Activated CD4-positive, alpha-beta T cell treated with anti-CD3 and anti-CD28 coated beads, Interleukin-2, Interleukin-6, amounts not matched to agents 100 ng/mL and 50 ng/mL, durations not matched to agents 16 hours and 8 hours (primary cell): ENCODE measurements around the gene ADCY4.
"Not testable (repeated sequence)": the region's sequence is repeated elsewhere in the genome, so short reads cannot be mapped to it uniquely, and the experiment has no call there.

Experiments
- DNase-seq: peaks from one replicate; pipeline ENCODE4 v3.0.0-alpha.2; 2020

The ADCY4 gene

GRCh38 chr14:24334431-24335291 is at the start of gene ADCY4:
TSS of gene ADCY4 (minus strand) at chr14:24335071. CDS start at chr14:24334652, 419 bp downstream.
- DNase-seq: no peak

- no peak for DNase-seq
Observed at GRCh38 chr14:24384169-24384568, 49.3 kb upstream of the ADCY4 start.

DNA sequence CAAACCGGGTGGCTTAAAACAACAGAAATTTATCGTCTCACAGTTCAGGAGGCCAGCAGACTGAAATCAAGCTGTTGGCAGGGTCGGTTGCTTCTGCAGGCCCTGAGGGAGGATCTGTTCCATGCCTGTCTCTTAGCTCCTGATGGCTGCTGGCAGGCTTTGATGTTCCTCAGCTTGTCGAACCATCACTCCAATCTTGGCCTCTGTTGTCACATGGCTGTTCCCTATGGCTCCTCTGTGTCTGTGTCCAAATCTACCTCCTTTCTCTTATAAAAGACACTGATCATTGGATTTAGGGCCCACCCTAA is 47.1 kb upstream of the ADCY4 start:
- no peak for DNase-seq

DNA sequence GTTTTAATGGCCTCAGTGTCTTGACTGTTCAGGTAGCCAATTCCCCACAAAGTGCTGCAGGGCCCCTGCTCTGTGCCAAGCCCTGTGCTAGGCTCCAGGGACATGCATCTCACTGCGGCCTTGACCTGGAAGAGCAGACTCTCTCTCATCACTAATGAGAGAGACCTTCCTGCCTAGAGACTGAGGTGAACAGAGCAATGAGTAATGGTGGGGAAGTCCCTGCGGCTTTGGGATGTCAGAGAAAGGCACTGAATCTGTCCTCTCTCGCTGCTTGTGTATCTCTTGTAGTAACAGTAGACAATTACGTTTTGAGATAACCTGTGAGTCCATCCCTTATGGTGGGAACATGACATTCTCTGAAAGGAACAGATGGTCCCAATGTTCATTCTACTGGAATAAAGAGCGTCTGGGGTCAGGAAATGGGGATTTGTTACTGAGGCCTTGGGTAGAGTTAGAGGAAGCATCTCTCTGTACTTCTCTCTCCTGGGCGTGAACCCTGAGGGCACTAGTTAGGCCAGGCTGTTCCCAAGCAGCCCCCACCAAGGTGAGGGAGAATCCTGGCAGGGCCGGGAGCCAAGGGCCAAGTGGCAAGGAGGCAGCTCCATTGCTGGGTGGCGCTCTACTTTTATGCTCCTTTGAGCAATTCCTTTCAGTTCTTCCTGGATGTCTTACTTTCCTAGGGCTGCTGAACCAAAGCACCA is 46.6 kb upstream of the ADCY4 start:
- no peak for DNase-seq

- DNase-seq: no peak
Observed at GRCh38 chr14:24379907-24380730, 45.2 kb upstream of the ADCY4 start.

DNA sequence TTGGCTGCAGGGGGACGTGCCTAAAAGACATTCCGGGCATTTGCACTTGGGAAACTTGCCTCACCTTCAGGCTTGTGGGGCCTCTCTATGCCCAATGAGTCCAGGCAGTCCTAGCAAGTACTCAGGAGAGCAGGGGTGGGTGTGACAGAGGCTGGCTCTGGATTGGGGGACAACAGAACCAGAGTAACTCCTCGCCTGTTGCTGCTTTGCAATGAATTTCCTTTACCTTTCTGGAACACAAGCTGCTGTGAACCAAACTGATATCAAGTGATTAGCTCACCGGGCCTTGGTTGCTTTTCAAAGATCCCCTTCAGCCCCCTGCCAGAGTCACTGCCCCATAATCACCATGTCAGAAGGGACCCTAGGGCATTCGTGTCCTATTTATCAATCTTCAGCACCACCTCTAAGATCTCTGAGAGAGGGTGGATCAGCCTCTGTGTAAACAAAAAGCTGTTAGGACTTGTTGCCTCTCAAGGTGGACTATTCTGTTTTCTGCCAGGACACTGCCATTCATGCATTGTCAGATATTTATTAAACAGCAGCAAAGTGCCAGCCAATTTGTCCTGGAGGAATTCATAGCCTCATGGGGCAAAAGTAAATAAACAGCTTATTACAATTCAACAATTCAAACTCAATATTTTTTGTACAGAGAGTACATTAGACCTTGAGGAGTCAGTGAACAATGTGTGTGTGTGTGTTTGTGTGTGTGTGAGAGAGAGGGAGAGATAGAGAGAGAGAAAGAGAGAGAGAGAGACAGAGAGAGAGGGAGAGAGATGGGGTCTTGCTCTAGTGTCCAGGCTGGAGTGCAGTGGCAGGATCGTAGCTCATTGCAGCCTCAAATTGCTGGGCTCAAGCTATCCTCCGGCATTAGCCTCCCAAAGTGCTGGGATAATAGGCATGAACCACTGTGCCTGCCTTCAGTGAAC is 44.4 kb upstream of the ADCY4 start:
- no peak for DNase-seq

GRCh38 chr14:24378327-24378726 is 43.5 kb upstream of the ADCY4 start:
- DNase-seq: no peak

DNA sequence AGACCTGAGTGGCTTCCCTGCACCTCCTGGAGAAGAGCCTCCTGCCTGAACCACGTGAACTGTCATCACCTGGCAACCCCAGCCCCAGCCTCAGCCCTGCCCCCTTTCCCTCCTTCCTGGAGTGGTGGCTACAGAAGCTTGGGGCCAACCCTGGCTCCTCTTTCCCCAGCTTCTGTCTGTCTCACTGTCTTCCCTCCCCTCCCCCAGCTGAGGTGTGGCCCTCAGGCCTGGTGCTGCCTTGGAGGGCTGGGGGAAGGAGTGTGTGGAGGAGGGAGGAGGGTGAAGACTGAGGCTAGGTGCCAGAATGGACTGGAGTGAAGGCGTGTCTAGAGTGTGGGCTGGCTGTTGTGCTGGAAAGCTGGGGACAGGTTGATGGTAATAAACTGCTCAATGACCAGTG is 42.8 kb upstream of the ADCY4 start:
- no peak for DNase-seq

GRCh38 chr14:24377126-24377525 is 42.3 kb upstream of the ADCY4 start:
- no peak for DNase-seq

GRCh38 chr14:24376448-24377070 is 41.7 kb upstream of the ADCY4 start:
- no peak for DNase-seq

- no peak for DNase-seq
Observed at GRCh38 chr14:24372701-24373416, 38.0 kb upstream of the ADCY4 start.

DNA sequence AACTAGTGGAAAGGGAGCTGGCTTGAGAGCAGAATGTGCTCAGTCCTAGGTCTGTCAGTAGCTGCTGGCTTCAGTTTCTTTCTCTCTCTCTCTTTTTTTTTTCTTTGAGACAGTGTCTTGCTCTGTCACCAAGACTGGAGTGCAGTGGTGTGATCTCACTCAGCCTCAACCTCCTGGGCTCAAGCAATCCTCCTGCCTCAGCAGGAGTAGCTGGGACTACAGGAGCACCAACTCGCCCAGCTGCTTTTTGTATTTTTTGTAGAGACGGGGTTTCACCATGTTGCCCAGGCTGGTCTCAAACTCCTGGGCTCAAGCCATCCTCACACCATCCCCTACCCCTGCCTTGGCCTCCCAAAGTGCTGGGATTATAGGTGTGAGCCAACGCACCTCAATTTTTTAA is 36.7 kb upstream of the ADCY4 start:
- not testable (repeated sequence) for DNase-seq

- DNase-seq: no peak
Observed at GRCh38 chr14:24370748-24371147, 35.9 kb upstream of the ADCY4 start.

DNA sequence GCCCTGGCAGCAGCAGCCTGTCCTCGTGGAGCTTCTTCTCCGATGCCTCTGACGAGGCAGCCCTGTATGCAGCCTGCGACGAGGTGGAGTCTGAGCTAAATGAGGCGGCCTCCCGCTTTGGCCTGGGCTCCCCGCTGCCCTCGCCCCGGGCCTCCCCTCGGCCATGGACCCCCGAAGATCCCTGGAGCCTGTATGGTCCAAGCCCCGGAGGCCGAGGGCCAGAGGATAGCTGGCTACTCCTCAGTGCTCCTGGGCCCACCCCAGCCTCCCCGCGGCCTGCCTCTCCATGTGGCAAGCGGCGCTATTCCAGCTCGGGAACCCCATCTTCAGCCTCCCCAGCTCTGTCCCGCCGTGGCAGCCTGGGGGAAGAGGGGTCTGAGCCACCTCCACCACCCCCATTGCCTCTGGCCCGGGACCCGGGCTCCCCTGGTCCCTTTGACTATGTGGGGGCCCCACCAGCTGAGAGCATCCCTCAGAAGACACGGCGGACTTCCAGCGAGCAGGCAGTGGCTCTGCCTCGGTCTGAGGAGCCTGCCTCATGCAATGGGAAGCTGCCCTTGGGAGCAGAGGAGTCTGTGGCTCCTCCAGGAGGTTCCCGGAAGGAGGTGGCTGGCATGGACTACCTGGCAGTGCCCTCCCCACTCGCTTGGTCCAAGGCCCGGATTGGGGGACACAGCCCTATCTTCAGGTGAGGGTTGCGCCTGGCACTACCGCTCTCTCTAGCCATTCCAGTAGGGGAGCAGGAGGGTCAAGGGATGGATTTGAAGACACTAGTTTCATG is 35.2 kb upstream of the ADCY4 start:
- DNase-seq: no peak

DNA sequence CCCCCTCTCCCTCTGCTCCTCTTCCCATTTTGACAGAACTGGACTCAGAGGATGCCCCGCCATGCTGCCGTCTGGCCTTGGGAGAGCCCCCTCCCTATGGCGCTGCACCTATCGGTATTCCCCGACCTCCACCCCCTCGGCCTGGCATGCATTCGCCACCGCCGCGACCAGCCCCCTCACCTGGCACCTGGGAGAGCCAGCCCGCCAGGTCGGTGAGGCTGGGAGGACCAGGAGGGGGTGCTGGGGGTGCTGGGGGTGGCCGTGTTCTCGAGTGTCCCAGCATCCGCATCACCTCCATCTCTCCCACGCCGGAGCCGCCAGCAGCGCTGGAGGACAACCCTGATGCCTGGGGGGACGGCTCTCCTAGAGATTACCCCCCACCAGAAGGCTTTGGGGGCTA is 34.6 kb upstream of the ADCY4 start:
- no peak for DNase-seq

GRCh38 chr14:24368562-24369252 is 33.8 kb upstream of the ADCY4 start:
- DNase-seq: no peak

GRCh38 chr14:24368212-24368561 is 33.3 kb upstream of the ADCY4 start:
- no peak for DNase-seq

GRCh38 chr14:24367514-24368211 is 32.8 kb upstream of the ADCY4 start, which contains the start of gene NFATC4:
TSS of gene NFATC4 (plus strand) at chr14:24368184. CDS start at chr14:24368341, 157 bp downstream.
- no peak for DNase-seq
